Measurements from ENCODE around the gene BCL7B.
"Not testable (repeated sequence)": the region's sequence is repeated elsewhere in the genome, so short reads cannot be mapped to it uniquely, and the experiment has no call there.

The BCL7B gene

DNA sequence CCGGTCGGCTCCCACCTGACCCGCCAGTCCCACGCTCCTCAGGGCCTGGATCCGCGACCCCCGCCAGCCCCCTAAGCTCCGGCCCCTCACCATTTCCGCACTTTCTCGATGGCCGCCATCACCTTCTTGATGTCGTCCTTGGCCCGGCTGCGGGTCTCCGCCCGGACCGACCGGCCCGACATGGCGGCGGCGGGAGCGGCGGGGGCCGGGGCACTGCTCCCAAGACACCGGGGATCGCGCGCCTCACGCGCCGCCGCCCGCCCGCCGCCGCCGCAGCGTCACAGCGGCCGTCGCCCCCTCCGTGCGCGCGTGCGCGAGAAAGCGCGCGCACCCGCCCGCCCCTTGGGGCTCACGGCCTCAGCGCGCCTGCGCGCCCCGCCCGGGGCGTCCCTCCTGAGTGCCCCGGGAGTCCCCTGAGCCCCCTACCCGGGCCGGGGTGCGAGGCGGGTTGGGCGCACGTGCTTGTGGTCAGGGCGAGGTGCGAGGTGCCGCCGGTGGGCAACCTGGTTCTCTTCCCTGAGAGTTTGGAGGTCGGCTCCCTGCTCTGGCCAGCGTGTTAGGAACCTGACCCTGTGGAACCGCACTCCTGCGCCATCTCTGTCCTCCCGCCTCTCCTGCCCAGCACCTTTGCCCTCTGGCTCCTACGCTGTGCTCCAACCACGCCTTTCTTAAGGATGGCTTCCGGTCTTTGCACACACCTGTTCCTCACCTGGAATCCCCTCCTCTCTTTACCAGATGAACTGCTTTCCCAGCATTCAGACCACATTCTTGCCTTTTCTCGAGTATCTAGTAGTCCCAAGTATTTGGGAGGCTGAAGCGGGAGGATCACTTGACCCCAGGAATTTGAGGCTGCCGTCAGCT, at the start of gene BCL7B:
BCL7B (minus strand) TSS at position 294 of the 861 bp plus-strand sequence; CDS start at position 182, 112 bp downstream.
- in situ Hi-C loops (cut with MboI; ENCODE audit: low sequenced_read_pairs), result no loop called here

DNA sequence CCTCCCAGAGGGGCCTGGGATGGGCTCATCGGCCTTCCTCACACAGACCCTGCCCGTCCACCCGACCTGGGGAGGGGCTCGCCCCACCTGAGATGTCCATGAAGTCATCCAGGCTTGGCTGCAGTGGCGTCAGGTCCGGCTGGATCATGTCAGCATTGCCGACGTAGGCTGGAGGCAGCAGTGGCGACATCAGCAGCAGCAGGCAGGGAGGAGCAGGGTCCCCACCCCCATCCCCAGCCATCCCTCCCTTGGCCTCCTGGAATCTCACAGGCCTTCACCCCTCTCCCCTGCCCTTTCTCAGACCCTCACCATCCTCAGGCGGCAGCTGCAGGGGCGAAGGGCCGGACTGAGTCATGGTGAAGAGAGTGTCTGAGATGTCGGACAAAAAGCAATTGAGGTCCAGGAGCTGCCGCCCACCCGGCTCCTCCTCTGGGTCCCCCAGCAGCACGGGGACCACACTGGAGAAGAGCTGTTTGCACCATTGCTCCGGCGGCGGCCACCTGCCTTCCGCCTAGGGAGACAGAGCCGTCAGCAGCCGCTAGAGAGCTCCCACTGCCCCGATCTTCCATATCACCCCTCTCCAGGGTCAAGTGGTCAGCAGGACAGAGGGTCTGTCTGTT, 48.2 kb upstream of the BCL7B start:
- in situ Hi-C loops (cut with MboI; ENCODE audit: low sequenced_read_pairs), result loop anchor here (10.0 kb wide), 1 partner anchor 109 kb away; the partner anchor contains the start of gene STX1A

DNA sequence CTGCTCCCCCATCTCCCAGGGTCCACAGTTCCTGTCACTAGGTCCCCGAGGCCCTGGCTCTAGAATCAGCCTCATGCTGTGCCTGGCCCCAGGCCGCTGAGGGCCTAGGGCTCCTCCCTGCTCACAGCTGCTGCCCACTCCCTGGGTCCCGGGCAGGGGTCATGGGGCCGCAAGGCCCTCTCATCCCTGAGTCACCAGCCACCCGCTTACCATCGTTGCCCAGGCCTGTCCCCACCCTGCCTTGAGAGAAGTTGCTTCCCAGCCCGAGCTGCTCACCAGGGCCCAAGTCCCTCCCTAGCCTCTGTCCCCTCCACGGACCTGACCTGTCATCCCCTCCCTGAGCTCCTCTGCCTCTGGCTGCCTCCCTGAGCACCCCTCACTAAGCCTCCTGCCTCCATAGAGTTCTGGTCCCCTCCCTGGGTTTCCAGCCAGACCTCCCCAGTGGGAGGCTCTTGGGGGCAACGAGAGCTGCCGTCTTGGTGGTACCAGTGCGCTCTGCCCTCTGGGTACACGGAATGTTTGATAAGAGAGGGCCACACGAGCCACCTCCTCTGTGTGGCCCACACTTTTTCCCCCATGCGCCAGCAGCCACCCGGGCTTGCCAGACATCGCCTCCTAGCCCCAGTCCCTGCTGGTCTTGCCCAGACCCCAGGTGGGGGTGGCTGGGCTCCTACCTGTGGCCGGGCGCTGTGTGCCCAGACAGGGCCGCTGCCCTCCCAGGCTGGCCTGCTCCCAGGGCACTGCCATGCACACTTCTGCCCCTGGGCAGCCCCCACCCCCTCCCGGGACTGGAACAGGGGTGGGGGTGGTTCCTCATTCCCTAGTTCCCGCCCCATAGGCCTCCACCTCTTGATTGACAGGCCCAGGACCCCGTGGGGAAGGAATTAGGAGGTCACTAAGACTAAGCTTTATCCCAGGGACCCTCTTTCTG, 45.5 kb upstream of the BCL7B start:
- in situ Hi-C loops (cut with MboI; ENCODE audit: low sequenced_read_pairs), result loop anchor here (10.0 kb wide), 1 partner anchor 112 kb away; the partner anchor contains the start of gene STX1A

DNA sequence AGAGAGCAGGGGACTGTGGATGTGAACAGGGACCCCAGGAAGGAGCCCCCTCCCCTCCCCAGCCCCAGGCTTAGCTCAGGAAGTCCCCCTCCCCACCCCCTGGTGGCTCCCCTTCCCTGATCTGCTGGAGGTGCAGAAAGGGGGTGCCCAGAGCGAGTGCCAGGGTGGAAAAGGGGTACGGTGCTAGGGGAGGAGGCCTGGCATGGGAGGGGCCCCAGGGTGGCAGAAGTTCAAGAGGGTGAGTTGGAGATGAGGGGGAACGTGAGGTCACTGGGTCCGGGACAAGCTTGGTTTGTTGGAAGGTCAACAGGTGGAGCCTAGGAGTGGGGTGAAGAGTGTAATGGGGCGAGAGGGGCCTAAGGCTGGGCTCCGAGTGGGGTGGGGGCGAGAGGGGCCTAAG, 42.4 kb upstream of the BCL7B start:
- in situ Hi-C loops (cut with MboI; ENCODE audit: low sequenced_read_pairs), result loop anchor here (10.0 kb wide), 1 partner anchor 115 kb away; the partner anchor contains the start of gene STX1A

DNA sequence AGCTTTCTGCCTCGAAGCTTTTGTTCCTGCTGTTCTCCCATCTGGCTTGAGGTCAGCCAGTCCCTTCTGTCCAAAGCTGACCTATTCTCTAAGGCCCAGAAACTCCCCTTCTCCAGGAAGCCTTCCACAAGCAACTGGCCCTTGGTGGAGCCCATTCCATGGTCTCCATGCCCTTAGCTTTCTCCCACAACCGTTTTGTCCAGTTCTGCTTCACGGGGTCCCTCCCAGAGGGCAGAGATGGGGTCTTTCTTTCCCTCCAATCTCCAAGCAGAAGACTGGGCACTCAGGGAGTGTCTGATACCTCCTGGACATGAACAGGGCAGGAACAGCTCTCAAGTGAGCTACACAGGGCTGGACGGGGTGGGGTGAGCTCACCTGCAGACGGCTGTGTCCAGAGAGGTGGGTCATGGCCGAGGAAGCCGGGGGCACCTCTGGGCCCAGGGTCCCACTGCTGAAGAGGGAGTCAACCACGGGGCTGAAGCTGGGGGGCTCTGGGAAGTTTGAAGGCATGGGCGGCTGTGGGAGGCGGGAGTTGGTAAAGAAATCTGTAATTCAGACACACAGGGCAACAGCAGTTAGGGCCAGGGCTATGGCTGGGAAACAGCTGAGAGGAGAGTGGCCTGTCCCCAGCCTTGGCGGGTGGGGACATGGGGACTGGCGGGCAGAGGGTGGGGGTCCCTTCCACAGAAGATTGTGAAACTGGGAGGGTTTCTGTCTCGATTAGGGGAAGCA, 41.8 kb upstream of the BCL7B start:
- in situ Hi-C loops (cut with MboI; ENCODE audit: low sequenced_read_pairs), result no loop called here

DNA sequence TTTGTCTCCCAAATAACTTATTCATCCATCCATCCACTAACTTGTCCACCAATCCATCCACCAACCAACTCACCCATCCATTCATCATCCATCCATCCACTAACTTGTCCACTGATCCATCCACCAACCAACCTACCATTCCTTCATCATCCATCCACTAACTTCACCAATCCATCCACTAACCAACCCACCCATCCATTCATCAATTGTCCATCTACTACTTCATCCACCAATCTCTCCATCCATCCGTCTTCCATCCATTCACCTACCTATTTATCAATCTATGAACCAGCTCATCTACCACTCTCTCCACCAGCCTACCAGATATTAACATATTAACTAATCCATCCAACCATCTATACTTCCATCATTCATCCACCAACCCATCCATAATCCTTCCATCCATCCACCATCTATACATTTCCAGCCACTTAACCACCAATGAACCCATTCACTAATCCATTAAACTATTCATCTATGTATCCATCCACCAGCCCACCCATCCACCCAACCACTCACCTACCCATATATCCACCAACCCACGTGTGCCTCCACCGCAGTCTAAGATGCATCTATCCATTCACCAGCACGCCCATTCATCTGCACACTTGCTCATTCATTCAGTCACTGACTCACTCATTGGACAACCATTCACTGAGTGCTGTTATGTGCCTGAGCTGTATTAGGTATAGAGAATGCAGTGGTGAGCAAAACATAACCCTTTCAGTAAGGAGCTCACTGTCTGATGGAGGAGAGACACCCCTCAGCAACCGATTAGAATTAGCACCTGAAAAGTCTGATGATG, 40.7 kb upstream of the BCL7B start:
- in situ Hi-C loops (cut with MboI; ENCODE audit: low sequenced_read_pairs), result no loop called here

DNA sequence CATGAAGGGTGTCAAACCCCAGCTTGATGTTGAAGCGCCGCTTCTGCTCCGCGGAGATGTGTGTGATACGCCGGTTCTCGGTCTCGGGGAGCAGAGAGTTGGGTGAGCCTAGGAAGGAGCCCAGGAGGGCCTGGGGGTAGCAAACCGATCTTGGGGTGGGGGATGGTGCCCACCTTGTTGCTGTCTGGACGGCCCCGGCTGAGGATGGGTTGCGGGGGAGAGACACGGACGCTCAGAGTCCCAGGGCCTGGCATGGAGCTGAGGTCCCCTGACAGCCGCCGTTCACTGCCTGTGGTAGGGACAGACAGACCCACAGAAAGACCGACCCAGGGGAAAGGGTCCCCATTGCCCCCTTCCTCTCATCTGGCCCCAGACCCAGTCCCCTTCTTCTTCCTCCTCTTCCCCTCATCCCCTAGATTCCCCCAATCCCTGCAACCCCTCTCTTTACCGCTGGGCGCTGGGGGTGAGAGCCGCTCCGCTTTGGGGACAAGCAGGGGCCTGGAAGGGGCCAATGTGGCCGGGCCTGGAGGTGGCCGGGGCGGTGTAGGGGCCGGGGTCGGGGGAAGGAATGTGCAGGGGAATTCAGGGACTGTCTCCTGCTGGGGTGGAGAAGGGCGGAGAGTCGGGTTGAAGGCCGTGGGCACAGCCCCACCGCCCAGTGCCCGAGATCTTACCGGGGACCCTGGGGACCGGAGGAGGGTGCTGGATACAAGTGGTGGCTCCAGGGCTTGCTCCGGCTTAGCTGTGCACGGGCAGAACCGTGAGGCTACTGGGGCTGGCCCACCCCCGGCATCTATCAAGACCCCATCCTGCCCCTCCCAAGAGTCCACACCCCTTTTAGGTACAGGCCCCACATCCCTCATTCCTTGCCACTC, 38.9 kb upstream of the BCL7B start:
- in situ Hi-C loops (cut with MboI; ENCODE audit: low sequenced_read_pairs), result no loop called here

DNA sequence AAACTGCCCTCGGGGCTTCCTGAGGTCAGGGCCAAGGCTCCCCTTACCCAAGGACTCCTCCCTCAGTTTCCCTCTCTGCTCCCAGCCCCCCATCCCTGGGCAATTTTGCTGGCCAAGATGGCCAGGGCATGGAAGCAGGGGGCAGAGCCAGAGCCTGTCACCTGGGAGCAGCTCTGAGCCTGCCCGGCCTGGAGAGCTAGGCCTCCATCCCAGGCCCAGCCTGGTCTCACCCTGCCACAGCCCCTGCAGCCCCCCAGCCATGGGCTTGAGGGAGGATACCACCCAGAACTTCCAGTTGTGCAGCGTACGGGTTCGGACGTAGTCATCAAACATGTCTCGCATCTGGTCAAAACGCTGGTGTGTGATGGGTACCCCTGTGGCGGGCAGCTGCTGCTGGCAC, 37.9 kb upstream of the BCL7B start:
- in situ Hi-C loops (cut with MboI; ENCODE audit: low sequenced_read_pairs), result no loop called here

DNA sequence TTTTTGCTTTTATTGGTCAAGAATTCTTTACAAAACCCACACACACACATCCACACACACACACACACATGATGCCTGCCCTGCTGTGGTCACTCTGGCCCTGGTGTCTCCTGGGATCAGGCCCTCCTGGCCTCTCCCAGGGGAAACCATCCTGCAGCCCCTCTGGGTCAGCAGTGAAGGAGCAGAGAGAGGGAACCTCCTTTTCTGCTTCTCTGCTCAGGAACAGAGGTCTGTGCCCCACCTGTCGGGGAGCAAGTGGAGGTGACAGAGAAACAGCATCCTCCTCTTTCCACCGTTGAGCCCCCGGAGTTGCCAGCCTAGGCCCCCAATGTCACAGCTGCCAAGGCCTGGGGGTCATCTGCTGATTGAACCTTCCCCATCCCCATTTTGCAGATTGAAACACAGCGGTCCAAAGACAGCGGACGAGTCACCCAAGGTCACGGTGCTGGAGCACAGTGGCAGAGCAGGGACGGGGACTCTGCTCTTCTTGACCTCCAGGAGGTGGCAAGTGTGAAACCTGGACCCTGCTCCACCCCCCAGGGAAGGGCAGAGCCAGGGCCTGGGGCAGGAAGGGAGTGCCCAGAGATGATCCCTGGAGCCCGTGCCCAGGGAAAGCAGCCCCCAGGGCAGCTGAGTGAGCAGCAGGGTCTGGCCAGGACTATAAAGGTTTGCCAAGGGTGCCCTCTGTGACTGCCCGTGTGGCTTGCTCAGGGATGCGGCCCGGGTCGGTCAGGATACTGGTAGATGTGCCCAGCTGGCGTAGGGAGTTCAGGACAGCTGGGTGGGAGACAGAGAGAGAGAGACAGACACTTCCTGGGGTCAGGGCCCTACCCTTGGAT, 35.9 kb upstream of the BCL7B start:
- in situ Hi-C loops (cut with MboI; ENCODE audit: low sequenced_read_pairs), result no loop called here

DNA sequence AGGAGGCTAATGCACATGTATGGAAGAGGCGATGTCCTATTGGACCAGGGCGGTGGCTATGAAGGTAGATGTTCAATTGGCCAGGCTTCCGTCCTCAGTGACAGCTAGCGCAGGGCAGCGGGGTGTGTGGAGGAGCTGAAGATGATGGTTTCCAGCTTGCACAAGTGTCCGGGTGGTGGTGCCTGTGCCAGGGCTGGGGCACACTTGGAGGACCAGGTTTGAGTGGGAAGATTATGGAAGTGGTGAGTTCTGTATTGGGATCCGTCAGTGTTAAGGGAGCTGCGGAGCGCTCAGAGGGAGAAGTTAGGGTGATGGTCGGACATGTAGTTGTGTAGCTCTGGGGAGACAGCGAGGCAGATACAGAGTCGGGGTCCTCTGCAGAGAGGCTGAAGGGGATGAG, 29.4 kb upstream of the BCL7B start:
- in situ Hi-C loops (cut with MboI; ENCODE audit: low sequenced_read_pairs), result no loop called here

DNA sequence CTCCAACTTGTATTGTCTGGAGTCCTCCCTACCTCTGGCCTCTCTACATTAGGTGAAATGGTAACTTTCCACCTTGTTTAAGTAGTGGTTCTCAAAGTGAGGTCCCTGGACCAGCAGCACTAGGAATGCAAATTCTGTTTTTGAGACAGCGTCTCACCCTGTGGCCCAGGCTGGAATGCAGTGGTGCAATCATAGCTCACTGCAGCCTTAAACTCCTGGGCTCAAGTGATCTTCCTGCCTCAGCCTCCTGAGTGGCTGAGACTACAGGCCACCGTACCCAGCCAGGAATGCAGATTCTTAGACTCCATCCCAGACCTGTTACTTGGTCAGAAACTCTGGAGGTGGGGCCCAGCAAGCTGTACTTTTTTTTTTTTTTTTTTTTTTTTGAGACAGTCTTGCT, 27.7 kb upstream of the BCL7B start:
- in situ Hi-C loops (cut with MboI; ENCODE audit: low sequenced_read_pairs), result no loop called here

DNA sequence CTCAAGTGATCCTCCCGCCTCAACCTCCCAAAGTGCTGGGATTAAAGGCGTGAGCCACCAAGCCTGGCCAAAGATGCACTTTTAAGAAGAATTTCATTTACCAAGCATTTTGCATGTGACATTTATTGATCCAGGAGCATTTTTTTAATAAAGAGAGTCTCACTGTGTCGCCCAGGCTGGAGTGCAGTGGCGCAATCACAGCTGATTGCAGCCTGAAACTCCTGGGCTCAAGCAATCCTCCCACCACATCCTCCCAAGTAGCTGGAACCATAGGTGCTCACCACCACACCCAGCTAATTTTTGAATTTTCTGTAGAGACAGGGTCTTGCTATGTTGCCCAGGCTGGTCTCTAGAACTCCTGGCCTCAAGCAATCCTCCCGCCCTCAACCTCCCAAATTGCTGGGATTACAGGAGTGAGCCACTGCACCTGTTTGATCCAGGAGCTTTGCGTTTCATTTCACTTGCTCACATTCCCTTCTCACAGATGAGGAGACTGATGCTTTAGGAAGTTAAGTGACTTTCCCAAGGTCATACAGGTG, 25.2 kb upstream of the BCL7B start:
- in situ Hi-C loops (cut with MboI; ENCODE audit: low sequenced_read_pairs), result no loop called here

DNA sequence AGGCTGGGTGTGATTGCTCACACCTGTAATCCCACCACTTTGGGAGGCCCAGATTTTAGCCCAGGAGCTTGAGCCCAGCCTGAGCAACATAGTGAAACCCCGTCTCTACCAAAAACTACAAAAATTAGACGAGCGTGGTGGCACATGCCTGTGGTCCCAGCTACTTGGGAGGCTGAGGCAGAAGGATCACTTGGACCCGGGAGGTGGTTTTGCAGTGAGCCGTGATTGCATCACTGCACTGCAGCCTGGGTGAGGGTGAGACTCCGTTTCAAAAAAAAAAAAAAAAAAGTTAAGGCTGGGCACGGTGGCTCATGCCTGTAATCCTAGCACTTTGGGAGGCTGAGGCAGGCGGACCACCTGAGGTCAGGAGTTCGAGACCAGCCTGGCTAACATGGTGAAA, 23.5 kb upstream of the BCL7B start:
- in situ Hi-C loops (cut with MboI; ENCODE audit: low sequenced_read_pairs), result not testable (repeated sequence)

DNA sequence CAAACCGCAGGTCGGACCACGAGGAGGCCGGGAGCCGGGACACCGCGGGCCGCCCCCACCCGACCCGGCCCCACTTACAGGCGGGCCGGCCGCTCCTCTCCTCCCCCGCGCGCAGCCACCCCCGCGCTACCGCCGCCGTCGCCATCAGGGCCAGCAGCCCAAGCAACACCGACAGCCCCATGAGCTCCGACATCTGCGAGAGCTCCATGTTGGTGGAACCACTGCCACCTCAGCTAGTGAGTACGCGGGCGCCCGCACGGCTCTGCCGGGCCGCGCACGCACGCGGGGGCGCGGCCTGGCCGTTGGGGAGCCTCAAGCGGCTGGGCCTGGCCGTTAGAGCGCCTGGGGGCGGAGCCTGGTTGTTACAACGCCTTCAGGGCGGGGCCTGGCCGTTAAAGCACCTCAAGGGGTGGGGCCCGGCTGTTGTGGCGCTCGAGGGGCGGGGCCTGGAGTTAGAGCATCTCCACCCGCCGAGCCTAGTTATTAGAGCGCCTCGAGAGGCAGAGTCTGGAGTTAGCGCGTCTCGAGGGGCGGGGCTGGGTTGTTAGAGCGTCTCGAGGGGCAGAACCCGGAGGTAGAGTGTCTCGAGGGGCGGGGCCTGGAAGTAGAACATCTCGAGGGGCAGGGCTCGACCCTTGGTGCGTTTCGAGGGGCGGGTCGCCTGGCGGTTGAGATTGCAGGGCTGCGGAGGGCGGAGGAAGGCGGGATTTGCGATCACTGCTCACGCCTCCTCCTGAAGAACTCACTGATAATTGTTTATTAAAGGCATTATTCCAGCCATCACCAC, 21.0 kb upstream of the BCL7B start, which contains the start of gene TBL2:
TBL2 (minus strand) TSS at position 238 of the 787 bp plus-strand sequence; CDS start at position 208, 30 bp downstream.
- in situ Hi-C loops (cut with MboI; ENCODE audit: low sequenced_read_pairs), result no loop called here

DNA sequence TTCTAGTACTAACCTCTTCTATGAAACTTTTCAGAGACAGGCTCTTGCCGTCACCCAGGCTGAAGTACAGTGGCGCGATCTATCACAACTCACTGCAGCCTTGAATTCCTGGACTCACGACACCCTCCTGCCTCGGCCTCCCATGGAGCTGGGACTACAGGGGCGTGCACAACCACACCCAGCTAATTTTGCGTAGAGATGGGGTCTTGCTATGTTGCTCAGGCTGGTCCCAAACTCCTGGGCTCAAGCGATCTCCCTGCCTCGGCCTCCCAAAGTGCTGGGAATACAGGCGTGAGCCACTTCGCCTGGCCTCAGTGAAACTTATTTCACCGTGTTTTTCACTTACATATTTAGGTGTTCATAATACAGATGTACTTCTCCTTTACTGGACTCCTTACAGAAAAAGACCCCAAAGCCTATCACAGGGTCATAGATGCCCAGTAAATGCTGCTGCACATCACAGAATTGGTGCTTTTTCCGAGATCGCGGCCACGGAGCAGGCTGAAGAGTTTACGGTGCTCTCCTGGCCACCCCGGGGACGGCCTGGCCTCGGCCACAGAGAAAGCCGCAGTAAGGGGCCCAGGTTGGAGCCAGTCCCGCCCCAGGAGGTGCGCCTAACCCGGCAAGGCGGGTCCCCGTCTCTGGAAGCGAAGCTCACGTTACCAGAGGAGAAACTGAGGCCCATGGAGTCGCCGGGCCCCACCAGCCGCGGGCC, 20.3 kb upstream of the BCL7B start:
- in situ Hi-C loops (cut with MboI; ENCODE audit: low sequenced_read_pairs), result no loop called here

DNA sequence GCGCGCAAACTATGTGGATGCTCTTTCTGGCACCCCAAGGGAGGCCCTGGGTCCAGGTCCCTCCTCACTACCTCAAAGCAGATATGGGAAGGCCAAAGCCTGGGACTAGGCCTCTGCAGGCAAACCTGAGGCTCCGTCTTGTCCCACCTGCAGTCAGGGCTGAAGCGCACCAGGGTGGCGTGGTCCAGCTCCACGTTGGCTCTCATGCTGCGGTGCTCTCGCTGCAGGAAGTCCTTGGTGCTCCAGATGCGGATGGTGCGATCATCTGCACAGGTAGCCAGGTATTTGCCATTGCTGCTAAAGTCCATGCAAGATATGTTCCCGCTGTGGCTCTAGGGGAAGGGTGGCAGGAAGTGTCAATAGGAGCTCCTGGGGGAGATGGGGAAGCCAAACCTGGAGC, 16.3 kb upstream of the BCL7B start:
- in situ Hi-C loops (cut with MboI; ENCODE audit: low sequenced_read_pairs), result no loop called here

Measured in HL-60/S4 treated with phorbol 12-myristate 13-acetate at 8.2 ng/mL for 4 days and 3 days (cell line).